Measurements from ENCODE around the gene APOA4.

DNA sequence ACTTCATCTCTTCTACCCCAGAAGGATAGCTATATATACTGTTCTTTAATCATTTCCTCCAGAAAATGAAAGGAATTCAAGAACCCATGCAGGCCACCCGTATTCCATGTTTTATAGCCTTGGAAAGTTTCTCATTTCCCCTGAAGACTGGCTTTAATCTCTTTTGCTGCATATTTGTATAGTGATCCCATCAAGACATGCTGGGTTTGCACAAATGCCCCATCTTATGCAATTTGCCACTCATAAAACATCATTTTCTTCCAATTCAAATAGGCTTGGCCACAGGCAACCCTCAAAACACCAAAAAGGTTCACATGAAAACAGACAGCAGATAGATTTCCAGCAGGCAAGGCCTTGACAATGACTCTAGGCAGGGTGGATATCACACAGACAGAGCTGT lies 42.6 kb upstream of the APOA4 start:
- TF ChIP-seq, protein P1, sequence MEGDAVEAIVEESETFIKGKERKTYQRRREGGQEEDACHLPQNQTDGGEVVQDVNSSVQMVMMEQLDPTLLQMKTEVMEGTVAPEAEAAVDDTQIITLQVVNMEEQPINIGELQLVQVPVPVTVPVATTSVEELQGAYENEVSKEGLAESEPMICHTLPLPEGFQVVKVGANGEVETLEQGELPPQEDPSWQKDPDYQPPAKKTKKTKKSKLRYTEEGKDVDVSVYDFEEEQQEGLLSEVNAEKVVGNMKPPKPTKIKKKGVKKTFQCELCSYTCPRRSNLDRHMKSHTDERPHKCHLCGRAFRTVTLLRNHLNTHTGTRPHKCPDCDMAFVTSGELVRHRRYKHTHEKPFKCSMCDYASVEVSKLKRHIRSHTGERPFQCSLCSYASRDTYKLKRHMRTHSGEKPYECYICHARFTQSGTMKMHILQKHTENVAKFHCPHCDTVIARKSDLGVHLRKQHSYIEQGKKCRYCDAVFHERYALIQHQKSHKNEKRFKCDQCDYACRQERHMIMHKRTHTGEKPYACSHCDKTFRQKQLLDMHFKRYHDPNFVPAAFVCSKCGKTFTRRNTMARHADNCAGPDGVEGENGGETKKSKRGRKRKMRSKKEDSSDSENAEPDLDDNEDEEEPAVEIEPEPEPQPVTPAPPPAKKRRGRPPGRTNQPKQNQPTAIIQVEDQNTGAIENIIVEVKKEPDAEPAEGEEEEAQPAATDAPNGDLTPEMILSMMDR (IDR thresholded peaks at IDR 0.05), result no peak
- TF ChIP-seq EZH2 (IDR thresholded peaks at IDR 0.05), result no peak
